GM21825 (cell line): Measurements from ENCODE around the gene COPG2.
"Not testable (repeated sequence)": the region's sequence is repeated elsewhere in the genome, so short reads cannot be mapped to it uniquely, and the experiment has no call there.

Experiments used
- ATAC-seq: cut with Tn5 transposase; IDR thresholded peaks from one replicate; pipeline ENCODE4 v1.9.1; 2021; ENCODE audit warnings: mild to moderate bottlenecking, moderate library complexity; ENCODE audit not compliant: unreplicated experiment

Gene COPG2

DNA sequence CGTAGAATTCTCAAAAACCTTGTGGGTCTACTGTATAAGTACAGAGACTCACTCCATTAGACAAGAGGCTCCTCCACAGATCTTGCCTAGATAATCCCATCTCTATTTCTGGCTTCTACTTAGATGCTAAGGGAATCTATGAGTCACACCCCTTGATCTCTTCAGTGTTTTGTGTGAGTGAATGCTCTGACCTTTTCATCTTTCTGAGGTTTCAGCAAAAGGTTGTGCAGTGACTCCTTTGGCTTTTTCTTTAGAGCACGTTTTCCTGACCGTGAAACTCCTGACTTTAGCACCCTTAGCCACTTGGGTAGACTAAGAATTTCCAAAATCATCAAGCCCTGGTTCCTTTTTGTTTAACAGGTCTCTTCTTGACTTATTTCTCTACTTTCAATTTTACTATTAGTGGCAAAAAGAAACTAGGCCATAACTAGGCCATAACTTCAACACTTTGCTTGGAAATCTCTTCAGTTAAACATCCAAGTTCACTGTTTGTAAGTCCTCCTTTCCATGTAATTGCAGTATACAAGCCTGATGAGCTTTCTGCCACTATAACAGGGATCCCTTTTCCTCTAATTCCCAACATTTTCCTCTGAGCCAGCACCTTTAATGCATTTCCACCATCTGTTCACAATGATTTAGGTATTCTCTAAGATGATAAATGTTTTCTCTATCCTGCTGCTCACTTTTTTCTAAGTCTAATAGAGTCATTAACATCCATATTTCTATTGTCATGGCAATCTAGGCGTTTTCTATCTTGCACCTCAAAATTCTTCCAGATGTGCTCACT is 19.4 kb downstream of the COPG2 start:
- ATAC-seq: peak; percentile 61

DNA sequence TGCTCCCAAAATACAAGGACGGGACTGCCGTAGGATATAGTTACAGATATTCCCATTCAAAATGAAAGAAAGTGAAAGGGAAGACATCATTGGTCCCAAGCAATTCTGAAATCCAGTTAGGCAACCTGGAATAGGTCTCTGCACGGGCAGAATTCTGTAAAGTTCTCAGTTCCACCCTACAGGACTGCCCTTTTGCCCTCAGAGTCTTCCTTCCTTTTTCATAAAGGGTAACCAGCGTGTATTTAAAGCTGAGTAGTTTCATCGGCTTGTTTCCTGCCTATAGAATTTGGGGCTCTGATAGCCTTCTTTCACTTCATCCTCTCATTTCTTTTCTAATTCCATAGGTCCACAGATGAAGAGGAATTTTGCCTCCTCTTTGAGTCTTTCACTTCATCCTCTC is 20.0 kb downstream of the COPG2 start:
- ATAC-seq: peak; percentile 23

DNA sequence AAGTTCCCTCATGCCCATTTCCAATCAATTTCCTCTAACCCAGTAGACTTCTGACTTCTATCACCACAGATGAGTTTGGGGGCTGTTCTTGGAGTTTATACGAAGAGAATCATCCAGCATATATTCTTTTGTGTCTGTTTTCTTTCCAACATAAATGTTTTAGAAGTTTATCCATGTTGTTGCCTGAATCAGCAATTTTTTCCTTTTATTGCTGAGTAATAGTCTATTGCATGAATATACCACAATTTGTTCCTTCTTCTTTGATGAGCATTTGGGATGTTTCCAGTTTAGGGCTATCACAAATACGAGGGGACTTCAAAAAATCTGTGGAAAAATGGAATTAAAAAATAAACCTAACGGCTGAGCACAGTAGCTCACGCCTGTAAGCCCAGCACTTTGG is 26.2 kb downstream of the COPG2 start:
- ATAC-seq: no peak

DNA sequence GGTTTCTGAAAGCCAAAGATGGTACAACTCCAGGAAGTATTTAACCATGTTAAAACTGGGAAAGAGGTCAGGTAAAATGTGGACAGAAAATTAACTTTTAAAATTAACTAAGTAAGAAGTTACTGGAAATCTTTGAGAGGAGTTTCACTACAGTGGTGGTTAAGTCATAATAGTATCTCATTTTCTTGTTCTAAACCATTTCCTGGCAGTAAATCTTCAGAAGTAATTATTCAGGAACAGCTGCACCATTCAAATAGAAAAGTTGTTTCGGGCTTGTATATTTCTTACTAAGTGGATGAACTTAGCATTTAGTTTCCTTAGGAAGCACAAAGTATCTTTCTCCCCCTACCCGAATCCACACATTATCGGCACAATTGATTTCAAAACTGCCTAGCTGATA is 27.1 kb downstream of the COPG2 start:
- ATAC-seq: no peak

DNA sequence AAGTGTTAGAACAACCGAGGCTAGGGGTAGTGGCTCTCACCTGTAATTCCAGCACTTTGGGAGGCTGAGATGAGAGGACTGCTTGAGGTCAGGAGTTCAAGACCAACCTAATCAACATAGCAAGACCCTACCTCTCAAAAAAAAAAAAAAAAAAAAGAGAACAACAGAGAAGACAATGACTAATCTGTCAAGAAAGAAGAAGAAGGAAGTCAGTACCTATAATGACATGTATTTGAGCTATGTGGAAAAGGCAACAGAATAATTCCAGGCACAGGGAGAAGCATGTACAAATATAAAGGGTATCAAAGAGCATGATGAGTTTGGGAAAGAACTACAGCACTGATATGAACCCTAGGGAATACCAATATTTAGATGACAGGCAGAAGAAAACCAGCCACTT is 27.5 kb downstream of the COPG2 start:
- no peak for ATAC-seq

DNA sequence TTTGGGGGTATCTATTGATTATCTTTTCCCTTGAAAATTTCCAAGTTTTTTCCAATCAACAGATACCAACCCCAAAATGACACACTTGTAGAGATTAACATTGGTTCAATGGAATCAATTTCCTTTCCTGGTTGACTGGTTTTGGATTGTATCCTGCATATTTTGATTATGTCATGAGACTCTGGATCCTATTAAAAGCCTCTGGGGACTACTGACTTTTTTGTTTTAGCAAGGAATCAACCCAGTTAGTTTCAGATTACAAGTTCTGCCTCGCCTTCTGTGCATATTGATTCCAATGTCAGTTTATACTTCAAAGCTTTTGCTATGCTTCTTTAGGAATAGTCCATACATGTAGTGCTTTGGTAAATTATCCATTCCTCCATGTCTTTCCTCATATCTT is 29.2 kb downstream of the COPG2 start:
- no peak for ATAC-seq

DNA sequence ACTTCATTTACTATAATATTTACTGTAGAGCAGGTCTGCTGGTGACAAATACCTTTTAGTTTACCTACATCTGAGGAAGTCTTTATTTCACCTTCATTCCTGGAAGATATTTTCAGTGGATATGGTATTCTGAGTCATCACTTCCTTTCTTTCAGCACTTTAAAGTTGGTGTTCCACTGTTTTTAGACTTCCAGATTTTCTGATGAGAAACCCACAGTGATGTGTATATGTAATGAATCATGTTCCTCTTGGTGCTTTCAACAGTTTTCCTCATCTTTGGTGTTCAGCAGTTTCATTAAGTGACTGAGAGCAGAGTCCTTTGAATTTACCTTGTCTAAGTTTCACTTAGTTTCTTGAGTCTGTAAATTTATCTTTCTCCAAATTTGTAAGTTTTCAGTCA is 36.4 kb downstream of the COPG2 start:
- no peak for ATAC-seq

DNA sequence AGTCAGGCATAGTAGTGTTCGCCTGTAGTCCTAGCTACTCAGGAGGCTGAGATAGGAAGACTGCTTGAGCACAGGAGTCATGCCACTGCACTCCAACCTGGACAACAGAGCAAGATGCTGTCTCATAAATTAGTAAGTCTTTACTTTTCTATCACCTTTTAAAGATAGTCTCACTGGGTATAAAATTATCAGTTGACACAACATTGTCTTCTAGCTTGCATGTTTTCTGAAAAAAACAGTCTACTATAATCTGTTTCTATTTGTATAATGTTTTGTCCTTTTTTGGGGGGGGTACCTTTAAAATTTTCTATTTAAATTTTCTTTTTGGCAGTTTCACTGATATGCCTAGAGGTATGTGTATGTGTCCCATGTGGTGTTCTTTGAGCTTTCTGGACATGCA is 39.6 kb downstream of the COPG2 start:
- no peak for ATAC-seq

DNA sequence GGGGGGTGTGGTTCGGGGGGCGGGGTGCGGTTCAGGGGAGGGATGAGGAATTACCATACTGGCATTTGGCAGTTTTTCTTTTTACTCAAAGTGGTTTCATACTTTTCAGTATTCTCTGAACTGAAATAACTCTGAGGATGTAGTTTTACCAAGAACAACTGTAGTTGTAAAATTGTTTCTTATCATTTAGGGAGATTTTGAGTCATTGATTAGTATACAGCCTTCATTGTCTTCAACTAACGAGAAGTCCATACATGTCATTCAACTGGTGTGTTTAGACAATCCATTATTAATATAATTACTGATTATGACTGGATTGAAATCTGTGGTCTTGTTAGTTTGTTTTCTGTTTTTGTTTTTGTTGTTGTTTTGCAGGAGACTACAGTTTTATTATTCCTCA is 40.8 kb downstream of the COPG2 start:
- no peak for ATAC-seq

DNA sequence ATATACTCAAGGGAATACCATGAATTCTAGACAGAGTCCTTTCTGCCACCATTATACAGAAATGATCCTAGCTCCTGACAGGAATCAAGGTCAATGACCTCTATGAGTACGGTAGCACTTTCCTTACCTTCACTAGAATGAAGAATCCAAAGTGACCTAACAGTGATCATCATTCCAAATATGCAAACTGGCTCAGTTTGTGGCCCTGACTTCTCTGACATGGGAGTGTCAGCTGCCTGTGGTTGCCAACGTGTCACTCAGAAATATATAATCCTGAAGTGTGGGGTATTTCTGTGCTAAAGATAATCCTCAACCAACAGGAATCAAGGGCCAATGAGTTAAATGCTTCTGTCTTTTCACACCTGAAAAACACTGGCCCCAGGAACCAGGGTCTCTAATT is 45.7 kb downstream of the COPG2 start:
- no peak for ATAC-seq

DNA sequence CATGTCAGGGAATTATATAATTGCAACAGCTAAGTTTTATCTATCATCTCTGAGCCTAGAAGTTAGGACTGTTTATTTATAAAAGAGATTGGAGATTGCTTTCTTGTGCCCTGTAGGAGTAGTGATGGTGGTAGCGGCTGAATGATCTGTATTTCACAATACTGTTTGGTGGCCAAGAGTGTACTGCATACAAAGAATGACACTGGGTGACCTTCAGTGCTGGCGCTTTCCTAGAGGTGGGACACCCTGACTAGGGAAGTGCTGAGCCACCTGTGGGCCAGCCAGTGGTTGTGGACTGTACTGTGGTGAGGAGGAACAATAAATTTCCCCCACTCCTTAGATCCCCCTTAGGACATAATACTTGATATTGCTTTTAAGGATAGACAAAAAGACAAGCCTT is 53.0 kb downstream of the COPG2 start:
- no peak for ATAC-seq

DNA sequence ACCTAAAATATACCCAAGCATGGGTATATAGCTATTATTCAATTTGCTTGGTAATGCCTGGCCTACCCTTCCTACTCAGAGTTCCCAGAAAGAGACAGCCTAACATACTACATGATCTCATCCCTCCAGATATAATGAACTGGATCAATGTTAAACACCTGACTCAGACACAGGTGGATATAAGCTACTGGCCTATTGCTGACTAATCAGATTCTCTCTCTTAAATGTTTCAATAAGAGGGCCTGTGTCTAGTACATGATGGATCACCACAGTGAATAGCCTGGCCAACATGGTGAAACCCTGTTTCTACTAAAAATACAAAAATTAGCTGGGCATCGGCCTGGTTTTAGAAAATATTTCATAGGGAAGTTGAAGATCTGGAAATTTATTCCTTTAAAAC is 54.1 kb downstream of the COPG2 start:
- ATAC-seq: no peak

DNA sequence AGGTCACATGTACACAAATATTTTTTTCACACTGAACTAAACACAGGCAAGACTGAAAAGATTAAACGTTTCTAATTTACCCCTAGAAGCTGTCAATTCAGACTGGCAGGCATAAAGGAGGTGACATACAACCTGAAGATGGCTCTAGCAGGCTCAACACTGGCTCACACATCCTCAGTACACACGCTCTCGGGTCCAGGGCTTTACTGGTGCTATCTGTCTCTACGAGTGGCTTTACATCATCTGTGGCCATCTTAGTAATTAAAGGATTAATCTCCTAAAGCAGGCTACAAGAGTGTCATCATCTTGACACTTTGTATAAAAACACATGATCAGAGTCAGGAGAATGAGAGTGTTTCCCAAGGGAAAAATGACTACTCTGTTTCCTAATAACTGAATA is 57.3 kb downstream of the COPG2 start:
- no peak for ATAC-seq

DNA sequence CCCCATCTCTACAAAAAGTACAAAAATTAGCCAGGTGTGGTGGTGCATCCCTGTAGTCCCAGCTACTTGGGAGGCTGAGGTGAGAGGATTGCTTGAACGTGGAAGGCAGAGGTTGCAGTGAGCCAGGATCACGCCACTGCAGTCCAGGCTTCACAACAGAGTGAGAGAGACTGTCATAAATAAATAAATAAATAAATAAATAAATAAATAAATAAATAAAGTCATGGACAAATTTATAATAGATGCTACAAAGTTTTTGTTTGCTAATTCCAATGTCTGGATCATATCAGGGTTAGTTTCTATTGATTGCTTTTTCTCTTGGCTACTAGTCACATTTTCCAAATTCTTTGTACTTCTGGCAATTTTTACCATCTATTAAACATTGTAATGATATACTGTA is 61.5 kb downstream of the COPG2 start:
- ATAC-seq: not testable (repeated sequence)

DNA sequence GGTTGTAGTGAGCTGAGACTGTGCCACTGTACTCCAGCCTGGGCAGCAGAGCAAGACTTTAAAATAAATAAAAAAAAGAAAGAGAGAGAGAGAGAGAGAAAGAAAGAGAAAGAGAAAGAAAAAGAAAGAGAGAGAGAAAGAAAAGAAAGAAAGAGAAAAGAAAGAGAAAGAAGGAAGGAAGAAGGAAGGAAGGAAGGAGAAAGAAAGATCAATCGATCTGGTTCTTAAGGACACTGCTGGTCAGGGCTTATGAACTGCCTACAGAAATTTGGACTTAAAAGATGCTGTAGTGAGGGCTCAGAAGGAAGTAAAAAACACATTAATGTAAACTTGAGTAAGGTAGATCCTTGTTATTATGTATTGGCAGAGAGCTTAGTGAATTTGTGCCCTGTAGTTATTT is 62.4 kb downstream of the COPG2 start:
- no peak for ATAC-seq

DNA sequence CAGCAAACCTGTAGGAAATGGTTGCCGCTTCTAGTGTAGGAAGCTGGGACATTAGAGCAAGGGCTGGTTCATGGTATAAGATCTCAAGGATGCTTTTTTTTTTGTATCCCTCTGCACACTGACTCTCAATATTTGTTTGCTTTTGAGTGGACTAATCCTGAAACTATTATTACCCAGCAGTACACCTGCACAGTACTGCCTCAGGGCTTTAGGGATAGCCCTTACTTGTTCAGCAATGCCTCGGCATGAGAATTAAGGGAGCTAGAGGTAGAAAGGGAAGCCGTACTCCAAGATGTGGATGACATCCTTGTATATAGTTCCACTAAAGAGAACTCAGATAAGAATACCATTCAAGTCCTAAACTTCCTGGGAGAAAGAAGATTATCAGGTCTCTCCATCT is 70.5 kb downstream of the COPG2 start:
- ATAC-seq: no peak

DNA sequence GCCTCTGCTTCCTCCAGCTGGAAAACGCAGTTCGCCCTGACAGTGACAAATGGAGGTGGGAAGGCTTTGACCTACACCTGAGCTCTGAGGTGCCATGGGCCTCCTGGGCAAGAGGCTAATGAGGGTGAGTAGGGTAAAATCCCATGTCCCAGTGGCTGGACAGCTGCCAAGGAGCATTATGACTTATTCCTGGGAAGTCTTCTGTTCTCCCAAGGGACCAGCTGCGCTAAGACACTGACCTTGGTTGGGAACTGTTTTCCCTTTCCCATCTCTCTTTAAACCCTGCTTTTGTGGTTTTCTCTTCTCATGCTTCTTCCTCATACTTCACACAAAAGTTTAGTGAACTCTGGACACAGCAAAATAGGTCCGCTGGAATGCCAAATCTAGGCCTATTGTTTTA is 72.6 kb downstream of the COPG2 start:
- no peak for ATAC-seq

DNA sequence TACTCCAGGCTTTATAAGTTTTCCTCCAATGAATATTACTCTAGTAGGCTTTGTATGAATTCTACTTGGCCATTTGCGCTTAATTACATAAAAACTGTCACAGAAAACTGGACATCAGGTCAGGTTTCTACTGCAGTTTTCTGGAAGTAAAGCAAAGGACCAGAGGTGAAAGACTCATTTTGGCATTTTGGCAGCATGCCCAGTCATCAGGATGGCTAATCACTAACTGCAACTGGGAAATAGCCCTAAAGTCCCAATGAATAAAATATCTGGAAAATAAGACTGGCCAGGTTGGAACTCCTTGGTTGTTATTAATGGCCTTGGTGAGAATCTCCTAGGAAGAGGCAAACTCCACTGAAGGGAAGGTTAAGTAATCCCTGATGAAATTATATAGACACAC is 75.5 kb downstream of the COPG2 start:
- ATAC-seq: no peak

DNA sequence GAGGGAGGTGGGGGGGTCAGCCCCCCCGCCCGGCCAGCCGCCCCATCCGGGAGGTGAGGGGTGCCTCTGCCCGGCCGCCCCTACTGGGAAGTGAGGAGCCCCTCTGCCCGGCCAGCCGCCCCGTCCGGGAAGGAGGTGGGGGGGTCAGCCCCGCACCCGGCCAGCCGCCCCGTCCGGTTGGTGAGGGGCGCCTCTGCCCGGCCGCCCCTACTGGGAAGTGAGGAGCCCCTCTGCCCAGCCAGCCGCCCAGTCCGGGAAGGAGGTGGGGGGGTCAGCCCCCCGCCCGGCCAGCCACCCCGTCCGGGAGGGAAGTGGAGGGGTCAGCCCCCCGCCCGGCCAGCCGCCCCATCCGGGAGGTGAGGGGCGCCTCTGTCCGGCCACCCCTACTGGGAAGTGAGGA is 77.1 kb downstream of the COPG2 start:
- not testable (repeated sequence) for ATAC-seq

DNA sequence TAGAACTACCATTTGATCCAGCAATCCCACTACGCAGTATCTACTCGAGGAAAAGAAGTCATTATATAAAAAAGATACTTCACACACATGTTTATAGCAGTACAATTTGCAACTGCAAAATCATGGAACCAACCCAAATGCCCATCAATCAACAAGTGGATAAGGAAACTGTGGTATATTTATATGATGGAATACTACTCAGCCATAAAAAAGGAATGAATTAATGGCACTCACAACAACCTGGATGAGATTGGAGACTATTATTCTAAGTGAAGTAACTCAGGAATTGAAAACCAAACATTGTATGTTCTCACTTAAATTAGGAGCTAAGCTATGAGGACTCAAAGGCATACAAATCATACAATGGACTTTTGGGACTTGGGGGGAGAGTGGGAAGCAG is 82.6 kb downstream of the COPG2 start:
- ATAC-seq: not testable (repeated sequence)

DNA sequence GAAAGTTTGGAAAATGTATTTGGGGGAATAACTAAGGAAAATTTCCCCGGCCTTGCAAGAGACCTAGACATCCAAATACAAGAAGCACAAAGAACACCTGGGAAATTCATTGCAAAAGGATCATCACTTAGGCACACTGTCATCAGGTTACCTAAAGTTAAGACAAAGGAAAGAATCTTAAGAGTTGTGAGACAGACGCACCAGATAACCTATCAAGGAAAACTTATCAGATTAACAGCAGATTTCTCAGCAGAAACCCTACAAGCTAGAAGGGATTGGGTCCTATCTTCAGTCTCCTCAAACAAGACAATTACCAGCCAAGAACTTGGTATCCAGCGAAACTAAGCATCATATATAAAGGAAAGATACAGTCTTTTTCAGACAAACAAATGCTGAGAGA is 93.4 kb downstream of the COPG2 start:
- ATAC-seq: not testable (repeated sequence)

DNA sequence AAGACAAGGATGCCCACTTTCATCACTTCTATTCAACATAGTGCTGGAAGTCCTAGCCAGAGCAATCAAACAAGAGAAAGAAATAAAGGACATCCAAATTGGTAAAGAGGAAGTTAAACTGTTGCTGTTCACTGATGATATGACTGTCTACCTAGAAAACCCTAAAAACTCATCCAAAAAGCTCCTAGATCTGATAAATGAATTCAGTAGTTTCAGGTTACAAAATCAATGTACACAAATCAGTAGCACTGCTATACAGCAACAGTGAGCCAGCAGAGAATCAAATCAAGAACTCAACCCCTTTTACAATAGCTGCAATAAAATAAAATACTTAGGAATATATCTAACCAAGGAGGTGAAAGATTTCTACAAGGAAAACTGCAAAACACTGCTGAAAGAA is 98.4 kb downstream of the COPG2 start:
- ATAC-seq: not testable (repeated sequence)

DNA sequence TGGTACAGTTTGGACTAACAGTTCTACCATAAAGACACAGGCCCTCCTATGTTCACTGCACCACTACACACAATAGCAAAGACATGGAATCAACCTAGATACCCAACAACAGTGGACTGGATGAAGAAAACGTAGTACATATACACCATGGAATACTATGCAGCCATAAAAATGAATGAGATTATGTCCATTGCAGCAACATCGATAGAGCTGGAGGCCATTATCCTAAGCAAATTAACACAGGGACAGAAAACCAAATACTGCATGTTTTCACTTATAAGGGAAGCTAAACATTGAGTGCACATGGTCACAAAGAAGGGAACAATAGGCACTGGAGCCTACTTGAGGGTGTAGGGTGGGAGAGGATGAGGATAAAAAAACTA is 101.7 kb downstream of the COPG2 start:
- no peak for ATAC-seq
